ENCODE results near the gene MRI1.

DNA sequence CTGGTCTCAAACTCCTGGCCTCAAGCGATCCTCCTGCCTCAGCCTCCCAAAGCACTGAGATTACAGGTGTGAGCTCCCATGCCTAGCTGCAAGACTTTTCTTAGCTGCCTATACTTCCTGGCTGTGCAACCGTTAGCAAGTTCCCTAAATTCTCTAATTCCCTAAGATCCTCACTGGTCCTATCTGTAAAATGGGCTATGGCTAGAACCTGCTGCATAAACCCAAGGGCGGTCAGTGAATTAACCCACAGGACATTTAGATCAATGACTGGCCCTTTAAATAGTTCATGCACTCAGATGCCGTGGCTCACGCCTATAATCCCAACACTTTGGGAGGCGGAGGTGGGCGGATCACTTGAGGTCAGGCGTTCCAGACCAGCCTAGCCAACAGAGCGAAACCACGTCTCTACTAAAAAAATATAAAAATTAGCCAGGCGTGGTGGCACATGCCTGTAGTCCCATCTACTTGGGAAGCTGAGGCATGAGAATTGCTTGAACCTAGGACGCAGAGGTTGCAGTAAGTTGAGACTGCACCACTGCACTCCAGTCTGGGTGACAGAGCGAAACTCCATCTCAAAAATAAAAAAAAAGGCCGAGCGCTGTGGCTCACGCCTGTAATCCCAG is 5.8 kb downstream of the MRI1 start:
- TF ChIP-seq ZNF629 (tag by site-specific recombination; IDR thresholded peaks at IDR 0.05) (no peak), REST (tag by site-specific recombination; IDR thresholded peaks at IDR 0.05) (no peak), CTCF (tag by site-specific recombination; IDR thresholded peaks at IDR 0.05) (no peak), ZNF140 (tag by site-specific recombination; IDR thresholded peaks at IDR 0.05) (no peak)
- TF ChIP-seq, protein P1, sequence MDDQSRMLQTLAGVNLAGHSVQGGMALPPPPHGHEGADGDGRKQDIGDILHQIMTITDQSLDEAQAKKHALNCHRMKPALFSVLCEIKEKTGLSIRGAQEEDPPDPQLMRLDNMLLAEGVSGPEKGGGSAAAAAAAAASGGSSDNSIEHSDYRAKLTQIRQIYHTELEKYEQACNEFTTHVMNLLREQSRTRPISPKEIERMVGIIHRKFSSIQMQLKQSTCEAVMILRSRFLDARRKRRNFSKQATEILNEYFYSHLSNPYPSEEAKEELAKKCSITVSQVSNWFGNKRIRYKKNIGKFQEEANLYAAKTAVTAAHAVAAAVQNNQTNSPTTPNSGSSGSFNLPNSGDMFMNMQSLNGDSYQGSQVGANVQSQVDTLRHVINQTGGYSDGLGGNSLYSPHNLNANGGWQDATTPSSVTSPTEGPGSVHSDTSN (CRISPR knock-in tag; IDR thresholded peaks at IDR 0.05): no peak
